ENCODE measurements around the gene PPIL1. TPM values are rescaled to one million over a fixed set of nuclear protein-coding genes. Genes with fewer than 3 reads are reported as not detected.
"Not testable (repeated sequence)": the region's sequence is repeated elsewhere in the genome, so short reads cannot be mapped to it uniquely, and the experiment has no call there.

PPIL1 gene
- total RNA-seq (2014; rRNA removed; shearing (Covaris generic)), result 88.3 and 108 TPM in 2 replicates

- peak; percentile 94 for DNase-seq (ENCODE audit: low read depth)
These were observed at the start of gene PPIL1 for GRCh38 chr6:36874443-36875249. Gene PPIL1 (minus strand): TSS chr6:36874803. CDS start chr6:36874772, 31 bp downstream.

- DNase-seq (ENCODE audit: low read depth), result no peak
These were observed 49.5 kb upstream of the PPIL1 start for GRCh38 chr6:36924131-36924530.

GRCh38 chr6:36920546-36920945 is 45.9 kb upstream of the PPIL1 start:
- DNase-seq (ENCODE audit: low read depth), result no peak

GRCh38 chr6:36920049-36920448 is 45.4 kb upstream of the PPIL1 start:
- no peak for DNase-seq (ENCODE audit: low read depth)

- no peak for DNase-seq (ENCODE audit: low read depth)
These were observed 43.1 kb upstream of the PPIL1 start for GRCh38 chr6:36917541-36918193.

- DNase-seq (ENCODE audit: low read depth), result no peak
These were observed 41.5 kb upstream of the PPIL1 start for GRCh38 chr6:36916126-36916525.

- no peak for DNase-seq (ENCODE audit: low read depth)
These were observed 41.0 kb upstream of the PPIL1 start for GRCh38 chr6:36915599-36915998.

GRCh38 chr6:36914227-36914794 is 39.7 kb upstream of the PPIL1 start:
- peak; percentile 49 for DNase-seq (ENCODE audit: low read depth)

GRCh38 chr6:36913082-36913481 is 38.5 kb upstream of the PPIL1 start:
- no peak for DNase-seq (ENCODE audit: low read depth)

GRCh38 chr6:36912586-36912985 is 38.0 kb upstream of the PPIL1 start:
- peak; percentile 84 for DNase-seq (ENCODE audit: low read depth)

- DNase-seq (ENCODE audit: low read depth), result no peak
These were observed 37.4 kb upstream of the PPIL1 start for GRCh38 chr6:36912030-36912454.

GRCh38 chr6:36908747-36909146 is 34.1 kb upstream of the PPIL1 start:
- DNase-seq (ENCODE audit: low read depth), result no peak

GRCh38 chr6:36907781-36908180 is 33.2 kb upstream of the PPIL1 start:
- DNase-seq (ENCODE audit: low read depth), result peak; percentile 11

GRCh38 chr6:36906539-36907325 is 32.1 kb upstream of the PPIL1 start:
- DNase-seq (ENCODE audit: low read depth), result no peak

GRCh38 chr6:36904851-36905393 is 30.3 kb upstream of the PPIL1 start:
- no peak for DNase-seq (ENCODE audit: low read depth)

GRCh38 chr6:36904114-36904513 is 29.5 kb upstream of the PPIL1 start:
- DNase-seq (ENCODE audit: low read depth), result no peak

- no peak for DNase-seq (ENCODE audit: low read depth)
These were observed 23.0 kb upstream of the PPIL1 start for GRCh38 chr6:36897609-36898008.

- no peak for DNase-seq (ENCODE audit: low read depth)
These were observed 19.7 kb upstream of the PPIL1 start for GRCh38 chr6:36893976-36894932.

GRCh38 chr6:36891153-36891552 is 16.6 kb upstream of the PPIL1 start:
- DNase-seq (ENCODE audit: low read depth), result not testable (repeated sequence)

GRCh38 chr6:36890112-36890663 is 15.6 kb upstream of the PPIL1 start:
- DNase-seq (ENCODE audit: low read depth), result no peak

Data from Daoy (cell line).